Endothelial cell of umbilical vein (primary cell): ENCODE measurements around the gene EIF4G2. TPM values are rescaled to one million over a fixed set of nuclear protein-coding genes. Genes with fewer than 3 reads are reported as not detected.

ENCODE experiments used
- BruUV-seq: library from RNA; stranded (reverse); fragments of 400-500 nt; replicated peaks from 2 replicates; lab custom pipeline; 2021; lab: Mats Ljungman, UMichigan
- CTCF ChIA-PET: fragments of 300-600, 350-600 bp; sonication (Branson Sonifier 250); formaldehyde crosslinking; loops from one replicate; lab custom pipeline; 2021; ENCODE audit warnings: antibody characterized with exemption, inconsistent platforms; lab: Charles Lee
- POLR2A ChIA-PET: fragments of 300-600, 350-600 bp; sonication (Branson Sonifier 250); formaldehyde crosslinking; loops from one replicate; lab custom pipeline; 2021; ENCODE audit warnings: antibody characterized with exemption, inconsistent platforms; lab: Charles Lee
- DNase-seq: peaks from one replicate; pipeline ENCODE4 v3.0.0-alpha.2; 2011; ENCODE audit warnings: low read depth, low spot score
- FAIRE-seq: peaks from 2 replicates; lab custom pipeline; 2011; peaks lifted over from hg19 to GRCh38; lab: Jason Lieb, UNC
- H2AFZ ChIP-seq: 2 replicates; pipeline ENCODE4 v1.6.0; 2012; ENCODE audit warnings: low read depth, low read length, control low read depth, inconsistent platforms
- H3K27ac ChIP-seq: 2 replicates; pipeline ENCODE4 v1.5.1; 2011; ENCODE audit warnings: low read depth, mild to moderate bottlenecking, control low read depth, low read length, moderate library complexity; ENCODE audit not compliant: insufficient read depth
- H3K27me3 ChIP-seq, 2 experiments: 2 replicates each; pipeline versions ENCODE4 v1.6.0 to v1.6.1; 2011; ENCODE audit warnings: low read length in 2 of 2, mixed read lengths in 1 of 2; ENCODE audit not compliant: control insufficient read depth in 2 of 2, insufficient read depth in 2 of 2
- H3K36me3 ChIP-seq, 2 experiments: 2 replicates in 1 of 2; 3 replicates in 1 of 2; pipeline ENCODE4 v1.5.1; 2011; ENCODE audit warnings: low read length in 2 of 2, mild to moderate bottlenecking in 1 of 2, moderate library complexity in 1 of 2; ENCODE audit not compliant: control insufficient read depth in 2 of 2, insufficient read depth in 2 of 2; ENCODE audit errors: extremely low read depth in 1 of 2
- H3K4me1 ChIP-seq: 3 replicates; pipeline ENCODE4 v1.5.1; 2011; ENCODE audit warnings: mild to moderate bottlenecking, low read length; ENCODE audit not compliant: control insufficient read depth, insufficient read depth; ENCODE audit errors: extremely low read depth
- H3K4me2 ChIP-seq: 2 replicates; pipeline ENCODE4 v1.6.1; 2011; ENCODE audit warnings: low read length, control low read depth, mixed read lengths; ENCODE audit not compliant: insufficient read depth
- H3K4me3 ChIP-seq, 3 experiments: fragments of 200-600 bp in 1 of 3; sonication (generic), shearing (Covaris generic) in 1 of 3; replicated peaks in 1 of 3; 2 replicates each; pipeline ENCODE4 v1.5.1; 2011 to 2016; ENCODE audit warnings: control low read depth in 3 of 3, low read length in 3 of 3, mild to moderate bottlenecking in 2 of 3, inconsistent platforms in 1 of 3, low read depth in 1 of 3, moderate library complexity in 1 of 3; ENCODE audit not compliant: insufficient read depth in 1 of 3
- H3K79me2 ChIP-seq: 2 replicates; pipeline ENCODE4 v1.6.0; 2012; ENCODE audit warnings: low read length, inconsistent platforms; ENCODE audit not compliant: control insufficient read depth, insufficient read depth
- H3K9ac ChIP-seq: replicated peaks from 2 replicates; pipeline ENCODE3; 2011; ENCODE audit warnings: low read length, control low read depth; ENCODE audit not compliant: insufficient read depth; ENCODE audit errors: extremely low read depth
- H3K9me1 ChIP-seq: replicated peaks from 3 replicates; pipeline ENCODE4 v1.6.0; 2011; ENCODE audit warnings: mild to moderate bottlenecking, low read length; ENCODE audit not compliant: control insufficient read depth, insufficient read depth; ENCODE audit errors: extremely low read depth
- H3K9me3 ChIP-seq: replicated peaks from 2 replicates; pipeline ENCODE4 v1.5.1; 2012; ENCODE audit warnings: low read length, inconsistent platforms; ENCODE audit not compliant: control insufficient read depth, insufficient read depth
- H4K20me1 ChIP-seq: replicated peaks from 2 replicates; pipeline ENCODE3; 2011; ENCODE audit warnings: mild to moderate bottlenecking, low read length; ENCODE audit not compliant: control insufficient read depth, insufficient read depth; ENCODE audit errors: extremely low read depth
- CTCF ChIP-seq, 2 donors: IDR thresholded peaks; 1 replicate in 1 of 2; 2 replicates in 1 of 2; pipeline ENCODE4 v1.5.1; 2011; ENCODE audit warnings: low read length in 2 of 2, mild to moderate bottlenecking in 2 of 2, moderate library complexity in 2 of 2, control low read depth in 1 of 2, inconsistent platforms in 1 of 2, low read depth in 1 of 2; ENCODE audit not compliant: insufficient read depth in 1 of 2; ENCODE audit errors: extremely low read depth in 1 of 2
- FOS ChIP-seq: IDR thresholded peaks from 2 replicates; pipeline ENCODE4 v1.6.1; 2011; ENCODE audit warnings: mild to moderate bottlenecking, low read length, moderate library complexity, borderline replicate concordance; ENCODE audit not compliant: insufficient read depth
- GATA2 ChIP-seq: IDR thresholded peaks from 2 replicates; pipeline ENCODE4 v1.7.0; 2011; ENCODE audit warnings: low read depth, mild to moderate bottlenecking, moderate library complexity, mixed read lengths, low read length; ENCODE audit not compliant: insufficient read length, insufficient read depth
- JUN ChIP-seq: IDR thresholded peaks from 2 replicates; pipeline ENCODE4 v1.6.1; 2011; ENCODE audit warnings: borderline replicate concordance, low read depth; ENCODE audit not compliant: insufficient read length, insufficient read depth
- MYC ChIP-seq: IDR thresholded peaks from one replicate; pipeline ENCODE4 v1.6.1; 2011; ENCODE audit warnings: mild to moderate bottlenecking, low read depth, low read length
- POLR2A ChIP-seq: IDR thresholded peaks from 2 replicates; pipeline ENCODE4 v1.6.1; 2012; ENCODE audit warnings: low read depth, mild to moderate bottlenecking, control low read depth, low read length
- POLR2AphosphoS5 ChIP-seq: IDR thresholded peaks from 2 replicates; pipeline ENCODE4 v1.6.1; 2012; ENCODE audit warnings: low read depth, mild to moderate bottlenecking, control low read depth, low read length, moderate library complexity; ENCODE audit not compliant: insufficient read depth
- dilution Hi-C: fragments of 300-500 bp; cut with MboI; formaldehyde crosslinking; loops from one replicate; pipeline ENCODE4 v1.15.0; 2019; ENCODE audit warnings: low sequenced_read_pairs; ENCODE audit not compliant: extremely low pct_ligation_motif_present
- intact Hi-C: fragments of 100-400 bp; cut with micrococcal nuclease; formaldehyde crosslinking; loops from one replicate; pipeline ENCODE4 v1.10.0; 2022
- polyA plus RNA-seq, 4 experiments: library from polyadenylated mRNA; depleted of rRNA in 3 of 4; stranded (reverse) in 3 of 4; unstranded in 1 of 4; fragments of >200 nt; gene quantifications; 2 replicates each; pipeline versions ENCODE4 v1.2.1 to v1.2.3, GENCODE V29; 2011 to 2012; ENCODE audit warnings: missing spikeins in 1 of 4
- total RNA-seq: library from RNA; stranded (reverse); gene quantifications from 2 replicates; pipeline ENCODE4 v1.2.3, GENCODE V29; 2021

EIF4G2 gene
- total and polyA plus RNA-seq, 2 donors (not counting 3 experiments of a cell fraction or from before 2014, with no cell fraction given), result 382 to 1,194 TPM

- no TSS peak for BruUV-seq
- dilution Hi-C loops (no loop called here), intact Hi-C loops (no loop called here)
- Histone ChIP-seq H3K27ac (no peak overlapping the region), H3K9me3 (no peaks in the 10 kb centered on the region), H3K9me1 (no peaks in the 10 kb centered on the region), H3K4me1 (no peaks in the 10 kb centered on the region), H4K20me1 (no peaks in the 10 kb centered on the region), H3K4me3 (no peak overlapping the region), H3K79me2 (no peaks in the 10 kb centered on the region), H3K27me3 (no peaks in the 10 kb centered on the region), H2AFZ (no peak overlapping the region), H3K36me3 (no peaks in the 10 kb centered on the region), H3K4me2 (no peak overlapping the region), H3K9ac (no peak overlapping the region)
- ChIA-PET POLR2A (interaction anchor here (1.3 kb wide), 1 partner anchor 30 kb away, joined by 5 read pairs; the partner anchor contains the start of gene EIF4G2), CTCF (interaction anchor here (0.9 to 2.7 kb wide), 4 partner anchors 10 to 190 kb away, joined by 3 to 13 read pairs (median 5); no protein-coding TSS in a partner anchor)
- FAIRE-seq (no peak), DNase-seq (no peak)
- no peak for TF ChIP-seq FOS
- no peak for TF ChIP-seq POLR2AphosphoS5
- TF ChIP-seq POLR2A, result no peak
- no peak for TF ChIP-seq CTCF (IDR thresholded peaks at IDR 0.05; ENCODE audit: extremely low read depth in 1 of 2, insufficient read depth in 1 of 2, low read depth in 1 of 2, low read length in 2 of 2)
- no peak for TF ChIP-seq MYC
- no peak for TF ChIP-seq GATA2
- no peak for TF ChIP-seq JUN
Observed at GRCh38 chr11:10838881-10839280, 30.2 kb upstream of the EIF4G2 start.
